AG09309 (cell line): ENCODE data around the gene HTRA1.

Experiments used
- DNase-seq: peaks from one replicate; pipeline ENCODE4 v3.0.0-alpha.2; 2010; ENCODE audit warnings: low read depth
- H3K4me3 ChIP-seq: 2 replicates; pipeline ENCODE4 v1.5.1; 2011; ENCODE audit warnings: mild to moderate bottlenecking, low read depth, low read length, moderate library complexity; ENCODE audit not compliant: control insufficient read depth
- CTCF ChIP-seq: IDR thresholded peaks from 2 replicates; pipeline ENCODE4 v1.5.1; 2011; ENCODE audit warnings: mild to moderate bottlenecking, low read depth, low read length, inconsistent platforms; ENCODE audit not compliant: insufficient read depth, control insufficient read depth; ENCODE audit errors: missing control alignments

The HTRA1 gene

GRCh38 chr10:122549636-122550035 is 88.3 kb downstream of the HTRA1 start:
- TF ChIP-seq CTCF: no peak
- H3K4me3 ChIP-seq: no peak overlapping the region
- DNase-seq: no peak

- DNase-seq: no peak
- no peak for TF ChIP-seq CTCF
- H3K4me3 ChIP-seq: no peak overlapping the region
These were observed 89.1 kb downstream of the HTRA1 start for GRCh38 chr10:122550427-122550826.

- no peak for TF ChIP-seq CTCF
- no peak overlapping the region for H3K4me3 ChIP-seq
- no peak for DNase-seq
These were observed 89.6 kb downstream of the HTRA1 start for GRCh38 chr10:122550983-122551382.

- no peak for TF ChIP-seq CTCF
- H3K4me3 ChIP-seq: no peak overlapping the region
- DNase-seq: no peak
These were observed 90.1 kb downstream of the HTRA1 start for GRCh38 chr10:122551450-122551849.

GRCh38 chr10:122553341-122553740 is 92.0 kb downstream of the HTRA1 start:
- no peak for TF ChIP-seq CTCF
- no peak overlapping the region for H3K4me3 ChIP-seq
- no peak for DNase-seq

GRCh38 chr10:122554131-122555036 is 93.0 kb downstream of the HTRA1 start:
- no peak for TF ChIP-seq CTCF
- no peak overlapping the region for H3K4me3 ChIP-seq
- DNase-seq: no peak

GRCh38 chr10:122555442-122555841 is 94.1 kb downstream of the HTRA1 start:
- no peak for TF ChIP-seq CTCF
- DNase-seq: no peak
- no peak overlapping the region for H3K4me3 ChIP-seq
